GM21576 (cell line): Measurements from ENCODE around the gene EIF3L.

Experiments used
- ATAC-seq: cut with Tn5 transposase; IDR thresholded peaks from one replicate; pipeline ENCODE4 v1.9.1; 2021; ENCODE audit warnings: mild to moderate bottlenecking, moderate library complexity; ENCODE audit not compliant: unreplicated experiment

Gene EIF3L

GRCh38 chr22:37926358-37926757 lies 77.1 kb downstream of the EIF3L start:
- no peak for ATAC-seq

- no peak for ATAC-seq
Measured at GRCh38 chr22:37926771-37927636, 77.8 kb downstream of the EIF3L start.

- ATAC-seq, result no peak
Measured at GRCh38 chr22:37927637-37927936, 78.4 kb downstream of the EIF3L start.

GRCh38 chr22:37929390-37929789 lies 80.2 kb downstream of the EIF3L start:
- ATAC-seq, result no peak

- ATAC-seq, result no peak
Measured at GRCh38 chr22:37930270-37930951, 81.2 kb downstream of the EIF3L start.

- no peak for ATAC-seq
Measured at GRCh38 chr22:37930952-37931440, 81.8 kb downstream of the EIF3L start.

GRCh38 chr22:37931893-37932389 lies 82.7 kb downstream of the EIF3L start:
- no peak for ATAC-seq

GRCh38 chr22:37932401-37932800 lies 83.2 kb downstream of the EIF3L start:
- ATAC-seq, result no peak

GRCh38 chr22:37932821-37933578 lies 83.8 kb downstream of the EIF3L start:
- no peak for ATAC-seq

GRCh38 chr22:37933711-37934376 lies 84.6 kb downstream of the EIF3L start:
- ATAC-seq, result peak; percentile 69
